Type B pancreatic cell (in vitro differentiated cells): Measurements from ENCODE around the gene CDC42. TPM values are rescaled to one million over a fixed set of nuclear protein-coding genes. Genes with fewer than 3 reads are reported as not detected.

ENCODE experiments used
- DNase-seq: peaks from one replicate; pipeline ENCODE4 v3.0.0; 2021; ENCODE audit warnings: mixed read lengths; ENCODE audit not compliant: unreplicated experiment; ENCODE audit errors: extremely low spot score
- H3K27ac Mint-ChIP-seq: 2 replicates; pipeline ENCODE4 v1.8.0; 2021; ENCODE audit warnings: mild to moderate bottlenecking, mixed read lengths
- H3K27me3 Mint-ChIP-seq: 2 replicates; pipeline ENCODE4 v1.8.0; 2021; ENCODE audit warnings: mixed read lengths
- H3K36me3 Mint-ChIP-seq: 2 replicates; pipeline ENCODE4 v1.8.0; 2021; ENCODE audit warnings: mixed read lengths
- H3K4me1 Mint-ChIP-seq: one replicate; pipeline ENCODE4 v1.8.0; 2021; ENCODE audit warnings: mixed read lengths; ENCODE audit not compliant: unreplicated experiment
- H3K4me3 Mint-ChIP-seq: 2 replicates; pipeline ENCODE4 v1.8.0; 2021; ENCODE audit warnings: mild to moderate bottlenecking, mixed read lengths
- H3K9me3 Mint-ChIP-seq: 2 replicates; pipeline ENCODE4 v1.8.0; 2021; ENCODE audit warnings: mixed read lengths
- total RNA-seq: library from RNA; stranded (reverse); gene quantifications from 2 replicates; pipeline ENCODE4 v1.2.1, GENCODE V29; 2021; ENCODE audit warnings: low replicate concordance
- TF ChIP-seq, protein P1 (sequence below): fragments of 200-600 bp; sonication (generic); conservative IDR thresholded peaks from 2 replicates; pipeline ENCODE4 v1.5.0; 2021; ENCODE audit warnings: antibody characterized with exemption, mild to moderate bottlenecking

The CDC42 gene
- total RNA-seq, 1 donor from 2014 or later, result 238 TPM

DNA sequence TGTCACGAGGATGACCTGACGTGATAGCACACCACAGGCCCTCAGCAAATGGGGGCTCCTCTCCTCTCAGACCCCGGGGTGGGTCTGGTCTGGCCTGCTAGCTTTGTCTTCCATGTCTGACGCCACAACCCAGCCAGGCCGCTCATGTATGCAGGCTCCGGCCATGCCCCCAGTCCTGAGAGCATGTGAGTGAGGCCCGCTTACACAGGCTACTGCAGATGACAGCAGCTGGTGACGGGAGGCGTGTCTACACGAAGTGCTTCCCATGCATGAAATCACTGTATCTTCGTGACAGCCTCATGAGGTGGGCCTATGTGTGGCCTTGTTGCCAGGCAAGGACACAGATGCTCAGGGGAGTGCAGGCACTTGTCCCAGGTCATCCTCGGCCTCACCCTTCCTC, 74.0 kb downstream of the CDC42 start:
- TF ChIP-seq, protein P1, sequence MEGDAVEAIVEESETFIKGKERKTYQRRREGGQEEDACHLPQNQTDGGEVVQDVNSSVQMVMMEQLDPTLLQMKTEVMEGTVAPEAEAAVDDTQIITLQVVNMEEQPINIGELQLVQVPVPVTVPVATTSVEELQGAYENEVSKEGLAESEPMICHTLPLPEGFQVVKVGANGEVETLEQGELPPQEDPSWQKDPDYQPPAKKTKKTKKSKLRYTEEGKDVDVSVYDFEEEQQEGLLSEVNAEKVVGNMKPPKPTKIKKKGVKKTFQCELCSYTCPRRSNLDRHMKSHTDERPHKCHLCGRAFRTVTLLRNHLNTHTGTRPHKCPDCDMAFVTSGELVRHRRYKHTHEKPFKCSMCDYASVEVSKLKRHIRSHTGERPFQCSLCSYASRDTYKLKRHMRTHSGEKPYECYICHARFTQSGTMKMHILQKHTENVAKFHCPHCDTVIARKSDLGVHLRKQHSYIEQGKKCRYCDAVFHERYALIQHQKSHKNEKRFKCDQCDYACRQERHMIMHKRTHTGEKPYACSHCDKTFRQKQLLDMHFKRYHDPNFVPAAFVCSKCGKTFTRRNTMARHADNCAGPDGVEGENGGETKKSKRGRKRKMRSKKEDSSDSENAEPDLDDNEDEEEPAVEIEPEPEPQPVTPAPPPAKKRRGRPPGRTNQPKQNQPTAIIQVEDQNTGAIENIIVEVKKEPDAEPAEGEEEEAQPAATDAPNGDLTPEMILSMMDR, result no peak
- Mint-ChIP-seq H3K9me3 (no peaks in the 10 kb centered on the region), H3K4me3 (no peak overlapping the region), H3K36me3 (no peaks in the 10 kb centered on the region), H3K27me3 (no peaks in the 10 kb centered on the region), H3K27ac (no peak overlapping the region), H3K4me1 (peaks cover 33% of the 10 kb centered on the region)
- DNase-seq, result no peak

DNA sequence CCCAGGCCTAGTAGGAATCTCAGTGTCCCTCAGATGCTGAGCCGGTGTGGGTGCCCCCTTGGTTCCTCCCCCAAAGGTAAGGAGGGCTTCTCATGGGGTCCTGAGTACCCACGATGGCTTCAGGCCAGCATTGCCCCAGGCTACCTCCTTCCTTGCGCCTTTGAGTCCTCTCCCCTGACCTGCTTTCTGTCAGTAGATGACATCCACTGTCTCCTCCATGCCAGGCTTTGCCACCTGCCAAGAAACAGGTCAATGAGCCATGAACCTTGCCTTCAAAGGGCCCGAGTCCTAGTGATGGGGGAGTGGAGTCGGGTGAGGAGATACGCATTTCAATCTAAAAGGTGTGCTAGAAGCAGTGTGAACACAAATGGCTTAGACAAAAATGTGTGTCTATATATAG, 74.7 kb downstream of the CDC42 start:
- Mint-ChIP-seq H3K36me3 (no peaks in the 10 kb centered on the region), H3K4me1 (peaks cover 27% of the 10 kb centered on the region), H3K27me3 (no peaks in the 10 kb centered on the region), H3K4me3 (no peak overlapping the region), H3K9me3 (no peaks in the 10 kb centered on the region), H3K27ac (no peak overlapping the region)
- no peak for DNase-seq
- TF ChIP-seq, protein P1, result no peak

DNA sequence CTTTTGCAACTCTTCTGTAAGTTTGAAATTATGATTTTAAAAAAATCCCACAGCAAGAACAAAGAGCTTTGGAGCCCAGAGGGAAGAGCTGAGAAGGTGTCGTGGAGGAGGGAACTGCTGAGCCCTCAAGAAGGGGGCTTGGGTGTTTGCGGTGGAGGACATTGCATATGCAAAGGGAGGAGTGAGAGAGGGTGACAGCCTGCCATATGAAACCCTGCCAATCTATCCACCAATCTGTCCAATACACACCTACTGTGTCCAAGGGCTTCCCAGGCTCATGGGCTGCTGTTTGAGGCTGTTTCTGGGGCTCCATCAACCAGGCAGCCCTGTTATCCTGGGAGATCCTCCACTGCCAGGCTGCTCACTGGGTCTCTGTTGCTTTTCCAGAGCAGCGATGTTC, 75.2 kb downstream of the CDC42 start:
- H3K4me1 Mint-ChIP-seq, result peaks cover 22% of the 10 kb centered on the region
- no peaks in the 10 kb centered on the region for H3K36me3 Mint-ChIP-seq
- TF ChIP-seq, protein P1, result no peak
- H3K27me3 Mint-ChIP-seq, result no peaks in the 10 kb centered on the region
- H3K27ac Mint-ChIP-seq, result no peak overlapping the region
- H3K9me3 Mint-ChIP-seq, result no peaks in the 10 kb centered on the region
- no peak for DNase-seq
- no peak overlapping the region for H3K4me3 Mint-ChIP-seq

DNA sequence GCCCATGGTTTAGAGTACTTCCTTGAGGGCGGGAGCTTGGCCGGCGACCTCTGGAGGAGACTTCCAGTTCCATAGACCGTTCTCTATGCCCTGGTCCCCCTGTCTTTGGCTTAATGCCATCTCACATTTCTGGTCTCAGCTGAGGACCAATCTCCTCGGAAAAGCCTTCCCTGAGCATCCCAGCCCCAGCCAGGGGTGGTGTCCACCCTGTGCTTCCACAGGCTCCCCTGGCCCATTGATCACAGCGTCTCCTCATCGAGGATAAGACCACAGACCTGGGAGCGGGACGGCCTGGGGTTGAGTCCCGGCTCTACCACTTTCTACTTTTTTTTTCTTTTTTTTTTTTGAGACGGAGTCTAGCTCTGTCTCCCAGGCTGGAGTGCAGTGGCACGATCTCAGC, 75.9 kb downstream of the CDC42 start:
- no peak for DNase-seq
- H3K27ac Mint-ChIP-seq, result no peak overlapping the region
- TF ChIP-seq, protein P1, result no peak

DNA sequence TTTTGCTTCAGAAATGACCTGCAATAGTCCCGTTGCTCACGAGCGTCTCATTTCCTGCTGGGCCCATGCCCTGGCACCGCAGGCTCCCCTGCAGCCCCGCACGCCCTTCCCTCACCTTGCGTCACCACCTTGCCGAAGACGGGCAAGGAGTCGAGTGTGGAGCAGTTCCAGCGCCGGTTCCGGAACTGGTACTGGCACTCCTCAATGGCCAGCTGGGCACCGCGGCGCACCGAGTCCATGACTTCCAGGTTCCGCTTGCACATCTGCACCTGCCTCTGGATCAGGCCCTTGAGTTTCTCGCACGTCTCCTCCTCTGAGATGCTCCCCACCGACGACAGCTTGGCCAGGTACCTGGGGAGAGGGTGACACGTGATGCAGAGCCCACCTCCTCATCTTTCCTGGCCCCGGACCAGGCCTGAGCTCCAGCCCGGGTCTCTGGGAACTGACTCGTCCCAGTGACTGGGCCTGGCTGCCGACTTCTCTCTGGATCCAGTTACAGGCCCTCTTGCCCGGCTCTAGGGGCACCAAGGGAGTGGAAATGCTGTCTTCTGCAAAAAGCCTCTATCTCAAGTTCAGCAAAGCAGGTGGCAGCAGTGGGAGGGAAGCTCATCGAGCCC, 77.1 kb downstream of the CDC42 start:
- H3K27ac Mint-ChIP-seq, result no peak overlapping the region
- no peaks in the 10 kb centered on the region for H3K27me3 Mint-ChIP-seq
- H3K36me3 Mint-ChIP-seq, result no peaks in the 10 kb centered on the region
- peaks cover 13% of the 10 kb centered on the region for H3K4me1 Mint-ChIP-seq
- H3K9me3 Mint-ChIP-seq, result no peaks in the 10 kb centered on the region
- no peak for DNase-seq
- TF ChIP-seq, protein P1, result no peak
- H3K4me3 Mint-ChIP-seq, result no peak overlapping the region

More for the DNA sequence above, 75.9 kb downstream of the CDC42 start:
- Mint-ChIP-seq H3K4me1 (peaks cover 16% of the 10 kb centered on the region), H3K27me3 (no peaks in the 10 kb centered on the region), H3K4me3 (no peak overlapping the region), H3K36me3 (no peaks in the 10 kb centered on the region), H3K9me3 (no peaks in the 10 kb centered on the region)

DNA sequence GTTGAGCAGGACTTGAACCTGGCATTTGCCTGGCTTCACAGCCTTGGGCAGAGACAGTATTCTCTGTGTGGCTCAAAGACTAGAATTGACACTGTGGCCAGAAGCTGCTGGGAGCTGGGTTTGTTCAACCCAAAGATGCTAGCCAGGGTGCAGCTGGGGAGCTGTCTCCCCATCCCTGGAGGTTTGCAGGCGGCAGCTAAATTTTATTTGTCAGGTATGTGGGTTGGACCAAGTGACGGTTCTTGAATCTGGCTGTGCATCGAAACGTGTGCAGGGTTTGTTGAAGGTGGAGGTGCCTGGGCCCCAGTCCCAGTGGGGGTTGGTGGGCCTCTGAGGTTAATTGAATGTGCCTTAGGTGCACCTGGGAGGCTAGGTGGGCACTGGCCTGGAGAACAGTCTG, 78.6 kb downstream of the CDC42 start:
- H3K36me3 Mint-ChIP-seq, result no peaks in the 10 kb centered on the region
- TF ChIP-seq, protein P1, result no peak
- H3K4me1 Mint-ChIP-seq, result peaks cover 15% of the 10 kb centered on the region
- no peaks in the 10 kb centered on the region for H3K9me3 Mint-ChIP-seq
- H3K27me3 Mint-ChIP-seq, result no peaks in the 10 kb centered on the region
- no peak overlapping the region for H3K4me3 Mint-ChIP-seq
- no peak overlapping the region for H3K27ac Mint-ChIP-seq
- no peak for DNase-seq
